ENCODE data around the gene ZNF653.
"Not testable (repeated sequence)": the region's sequence is repeated elsewhere in the genome, so short reads cannot be mapped to it uniquely, and the experiment has no call there.

ZNF653 gene

DNA sequence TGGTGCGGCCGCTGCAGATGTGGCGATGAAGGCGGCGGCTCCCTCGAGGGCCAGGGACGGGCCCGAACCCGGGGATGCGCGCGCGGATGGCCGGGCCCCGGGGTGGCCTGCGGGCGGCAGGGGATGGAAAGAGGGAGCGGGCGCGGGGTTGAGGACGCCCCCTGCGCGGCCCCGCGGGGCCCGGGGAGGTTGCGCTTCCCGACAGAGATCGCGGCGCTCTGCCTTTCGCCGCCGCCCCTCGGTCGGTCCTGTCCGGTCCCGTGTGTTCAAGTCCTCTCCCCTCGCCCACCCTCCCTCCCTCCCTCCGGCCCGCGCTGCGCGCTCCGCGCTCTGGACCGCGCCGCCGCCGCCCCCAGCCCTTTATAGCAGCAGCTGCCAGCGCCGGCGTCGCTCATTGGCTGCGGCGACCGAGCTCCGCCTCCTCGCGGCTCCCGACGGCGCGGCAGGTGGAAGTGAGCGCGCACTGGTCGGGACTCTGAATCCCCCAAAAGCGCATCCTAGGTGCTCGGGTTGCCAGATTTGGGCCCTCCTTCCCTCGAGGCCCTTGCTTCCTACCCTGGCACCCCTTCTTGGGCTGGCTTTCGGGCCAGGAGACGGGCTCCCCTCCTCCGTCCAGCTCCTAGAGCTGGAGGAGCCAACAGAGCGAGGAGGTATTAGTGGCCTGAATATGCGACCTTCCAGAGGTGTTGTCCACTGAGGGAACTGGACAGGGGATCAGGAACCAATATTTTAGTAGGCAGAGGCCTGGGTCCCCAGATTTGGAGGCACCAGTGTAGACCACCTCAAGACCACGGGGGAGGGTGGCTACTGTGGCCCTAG, 24.7 kb downstream of the ZNF653 start, which contains the start of gene ELAVL3:
Gene ELAVL3, minus strand, starts transcription at position 332 of the 819 bp plus-strand sequence. CDS start 438 bp downstream, outside the sequence.
- DNase-seq = no peak

DNA sequence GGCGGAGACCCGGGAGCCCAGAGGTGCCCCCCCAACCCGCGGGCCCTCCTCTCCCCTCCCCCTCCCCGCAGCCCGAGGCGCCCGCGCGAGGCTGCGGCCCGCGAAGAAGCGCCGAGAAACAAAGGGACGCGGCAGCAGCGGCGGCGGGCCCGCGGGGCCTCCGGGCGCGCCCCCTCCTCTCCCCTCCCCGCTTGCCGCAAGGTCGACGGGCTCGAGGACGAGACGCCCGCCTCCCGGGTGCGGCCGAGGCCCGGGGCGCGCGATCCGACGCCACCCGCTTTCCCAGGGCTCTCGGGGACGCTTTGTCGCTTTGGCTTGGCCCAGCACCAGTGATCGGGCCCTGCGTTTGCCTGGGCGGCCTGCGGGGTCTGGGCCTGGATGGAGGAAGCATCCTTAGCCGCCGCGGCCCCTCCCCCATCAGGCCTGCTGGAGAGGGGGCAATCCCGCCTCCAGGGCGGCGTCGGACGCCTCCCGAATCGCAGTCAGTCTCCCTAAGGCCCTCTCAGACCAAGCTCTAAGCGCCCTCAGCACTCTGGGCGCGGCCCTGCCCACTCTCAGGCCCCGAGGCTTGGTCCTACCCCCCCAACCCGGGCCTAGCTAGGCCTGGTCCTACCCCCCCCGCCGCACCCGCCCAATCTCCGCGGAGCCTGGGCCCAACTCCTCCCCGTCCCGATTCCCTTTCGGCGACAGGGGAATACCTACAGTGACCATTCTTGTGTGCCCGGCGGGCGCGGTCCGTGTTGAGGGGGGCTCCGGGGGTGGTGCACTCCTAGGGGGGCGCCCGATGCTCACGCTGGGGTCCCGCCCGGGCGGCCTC, 25.5 kb downstream of the ZNF653 start:
- no peak for DNase-seq

DNA sequence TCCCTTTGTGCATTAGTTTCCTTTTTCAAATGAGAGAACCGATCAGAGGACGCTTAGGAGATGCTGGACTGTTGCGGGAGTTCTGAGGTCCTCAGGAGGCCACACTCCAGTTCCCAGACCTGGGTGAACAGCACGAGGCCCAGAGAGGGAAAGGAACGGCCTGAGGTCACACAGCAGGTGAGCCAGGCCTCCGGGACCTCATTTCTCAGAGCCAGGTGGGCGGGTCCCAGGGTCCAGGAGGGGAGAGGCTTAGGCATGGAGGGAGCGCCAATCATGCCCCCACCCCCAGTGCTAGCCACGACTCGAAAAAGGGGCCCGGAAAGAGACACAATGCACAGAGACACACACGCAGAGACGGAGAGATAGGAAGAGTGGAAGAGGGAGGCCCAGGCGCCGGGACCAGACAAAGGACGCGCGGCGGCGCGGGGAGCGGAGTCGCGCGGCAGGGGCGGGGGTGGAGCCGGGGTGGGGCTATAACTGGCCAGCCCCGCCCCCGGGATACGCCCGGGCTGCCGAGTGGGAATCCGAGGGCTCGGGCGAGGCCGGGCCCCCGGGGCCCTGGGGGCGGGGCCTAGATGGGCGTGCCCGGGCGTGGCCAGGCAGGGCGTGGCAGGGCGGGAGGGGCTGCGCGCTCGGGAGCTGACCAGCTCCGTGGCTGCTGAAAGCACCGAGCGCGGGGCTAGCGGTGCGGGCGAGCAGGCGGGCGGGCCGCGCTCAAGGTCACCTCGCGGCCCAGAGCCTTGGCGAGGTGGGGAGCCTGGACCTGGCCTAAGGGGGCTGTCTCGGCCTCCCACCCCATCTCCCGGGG, 26.3 kb downstream of the ZNF653 start:
- peak; percentile 22 for DNase-seq

DNA sequence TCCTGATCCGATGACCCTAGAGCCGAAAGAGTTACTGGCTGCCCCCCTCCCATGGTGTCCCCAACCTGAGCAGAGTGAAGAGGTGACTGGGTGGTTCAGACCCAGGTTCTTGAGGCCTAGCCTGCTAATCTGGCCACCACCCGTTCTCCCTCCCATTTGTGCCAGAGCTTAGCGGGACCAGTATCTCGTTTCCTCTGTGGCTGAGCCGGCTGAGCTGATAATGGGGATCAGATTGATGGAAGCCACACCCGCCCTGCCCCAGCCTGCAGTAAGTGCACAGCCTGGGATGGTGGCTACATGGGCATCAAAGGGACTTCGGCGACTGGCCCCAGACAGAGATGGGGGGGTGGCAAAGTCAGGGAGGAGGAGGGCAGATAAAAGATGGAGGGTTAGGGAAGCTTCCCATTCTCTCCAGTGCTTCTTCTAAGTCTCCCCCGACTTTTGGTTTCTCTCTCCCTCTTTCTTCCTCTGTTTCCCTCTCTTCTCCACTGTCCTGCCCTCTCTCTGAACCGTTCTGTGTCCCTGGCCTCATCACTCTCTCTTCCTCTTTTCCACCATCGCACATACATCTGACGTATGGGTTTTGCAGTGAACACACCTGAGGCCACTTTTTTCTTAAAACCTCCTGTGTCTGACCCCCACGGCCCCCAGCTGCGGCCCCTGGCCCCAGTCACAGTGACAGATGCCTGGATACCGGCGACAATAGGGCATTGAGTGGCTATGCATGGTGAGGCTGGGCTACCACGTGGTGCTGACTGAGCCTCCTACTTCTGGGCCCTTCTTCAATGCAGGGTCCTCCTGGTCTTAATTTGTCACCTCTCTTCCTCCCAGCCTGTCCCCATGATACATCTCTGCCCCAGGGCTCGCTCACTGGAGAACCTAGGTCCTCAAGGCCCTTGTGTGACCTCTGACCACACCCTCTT, 27.2 kb downstream of the ZNF653 start:
- DNase-seq = no peak

DNA sequence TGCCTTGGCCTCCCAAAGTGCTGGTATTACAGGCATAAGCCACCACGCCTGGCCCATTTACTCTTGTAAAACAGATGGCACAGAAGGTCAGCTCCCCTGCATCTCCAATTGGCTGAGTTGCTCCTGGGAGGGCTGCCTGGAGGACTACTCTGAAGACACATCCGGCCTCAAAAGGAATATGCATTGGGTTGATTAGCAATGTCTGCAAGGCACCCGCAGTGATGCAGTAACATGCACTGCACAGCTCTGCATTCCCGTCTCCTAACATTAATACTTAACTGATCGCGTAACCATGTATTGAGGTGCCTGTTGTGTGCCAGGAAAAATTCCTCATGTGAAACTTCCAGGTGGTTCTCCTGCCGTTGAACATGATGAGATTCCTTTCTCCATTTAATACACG, 29.8 kb downstream of the ZNF653 start:
- no peak for DNase-seq

DNA sequence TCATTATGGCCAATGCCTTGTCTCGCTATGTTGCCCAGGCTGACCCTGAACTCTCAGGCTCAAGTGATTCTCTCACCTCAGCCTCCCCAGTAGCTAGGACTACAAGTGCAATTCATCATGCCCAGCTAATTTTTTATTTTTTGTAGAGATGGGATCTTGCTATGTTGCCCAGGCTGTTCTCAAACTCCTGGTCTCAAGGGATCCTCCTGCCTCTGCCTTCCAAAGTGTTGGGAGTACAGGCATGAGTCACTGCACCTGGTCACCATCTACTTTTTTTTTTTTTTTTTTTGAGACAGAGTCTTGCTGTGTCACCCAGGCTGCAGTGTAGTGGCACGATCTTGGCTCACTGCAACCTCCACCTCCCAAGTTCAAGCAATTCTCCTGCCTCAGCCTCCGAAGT, 30.3 kb downstream of the ZNF653 start:
- DNase-seq = not testable (repeated sequence)

DNA sequence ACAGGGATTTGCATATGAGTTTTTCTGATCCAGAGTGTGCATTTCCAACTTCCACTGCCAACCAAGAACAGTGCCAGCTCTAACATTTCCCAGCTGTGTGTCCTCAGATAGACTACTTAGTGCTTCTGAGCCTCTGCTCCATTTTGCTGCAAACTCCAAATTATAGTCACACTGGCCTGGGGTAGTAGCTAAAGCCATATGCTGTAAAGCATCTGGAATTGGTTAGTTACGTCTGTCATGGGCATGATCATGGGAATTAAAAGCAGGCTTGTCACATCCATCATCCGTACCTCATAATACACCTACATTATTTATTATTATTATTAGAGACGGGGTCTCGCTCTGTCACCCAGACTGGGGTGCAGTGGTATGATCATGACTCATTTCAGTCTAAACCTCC, 31.9 kb downstream of the ZNF653 start:
- no peak for DNase-seq

DNA sequence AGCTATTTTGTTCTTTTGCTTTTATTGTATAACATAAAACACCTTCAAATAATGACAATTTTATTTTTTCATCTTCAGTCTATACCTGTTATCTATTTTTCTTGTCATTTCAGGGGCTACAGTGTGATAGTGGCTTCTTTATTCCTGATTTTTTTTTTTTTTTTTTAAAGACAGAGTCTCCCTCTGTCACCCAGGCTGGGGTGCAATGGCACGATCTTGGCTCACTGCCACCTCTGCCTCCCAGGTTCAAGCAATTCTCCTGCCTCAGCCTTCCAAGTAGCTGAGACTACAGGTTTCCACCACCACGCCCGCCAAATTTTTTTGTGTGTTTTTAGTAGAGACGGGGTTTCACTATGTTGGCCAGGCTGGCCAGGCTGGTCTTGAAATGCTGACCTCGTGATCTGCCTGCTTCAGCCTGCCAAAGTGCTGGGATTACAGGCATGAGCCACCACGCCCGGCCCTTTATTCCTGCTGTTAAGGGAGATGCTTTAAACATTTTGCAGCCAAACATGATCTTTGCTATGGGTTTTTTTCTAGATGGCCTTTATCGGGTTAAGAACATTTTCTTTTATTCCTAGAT, 37.3 kb downstream of the ZNF653 start:
- not testable (repeated sequence) for DNase-seq

DNA sequence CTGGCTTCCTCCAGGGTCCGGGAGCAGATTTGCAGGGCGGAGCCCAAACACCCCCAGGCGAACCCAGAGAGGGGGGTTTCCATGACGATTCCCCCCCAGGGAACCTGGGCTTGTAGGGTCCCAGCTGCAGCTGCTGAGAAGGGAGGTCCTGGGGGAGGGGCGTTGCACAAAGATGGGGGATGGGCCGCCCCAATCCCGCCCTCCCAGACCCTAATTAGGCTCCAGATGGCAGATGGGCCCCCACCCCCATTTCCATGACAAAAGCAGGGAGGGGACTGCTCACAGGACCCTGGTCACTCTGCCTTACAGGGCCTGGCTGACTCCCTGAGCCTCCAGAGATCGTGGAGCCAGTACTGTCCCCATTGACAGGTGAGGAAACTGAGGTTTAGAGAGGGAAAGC, 40.0 kb downstream of the ZNF653 start:
- DNase-seq = no peak

DNA sequence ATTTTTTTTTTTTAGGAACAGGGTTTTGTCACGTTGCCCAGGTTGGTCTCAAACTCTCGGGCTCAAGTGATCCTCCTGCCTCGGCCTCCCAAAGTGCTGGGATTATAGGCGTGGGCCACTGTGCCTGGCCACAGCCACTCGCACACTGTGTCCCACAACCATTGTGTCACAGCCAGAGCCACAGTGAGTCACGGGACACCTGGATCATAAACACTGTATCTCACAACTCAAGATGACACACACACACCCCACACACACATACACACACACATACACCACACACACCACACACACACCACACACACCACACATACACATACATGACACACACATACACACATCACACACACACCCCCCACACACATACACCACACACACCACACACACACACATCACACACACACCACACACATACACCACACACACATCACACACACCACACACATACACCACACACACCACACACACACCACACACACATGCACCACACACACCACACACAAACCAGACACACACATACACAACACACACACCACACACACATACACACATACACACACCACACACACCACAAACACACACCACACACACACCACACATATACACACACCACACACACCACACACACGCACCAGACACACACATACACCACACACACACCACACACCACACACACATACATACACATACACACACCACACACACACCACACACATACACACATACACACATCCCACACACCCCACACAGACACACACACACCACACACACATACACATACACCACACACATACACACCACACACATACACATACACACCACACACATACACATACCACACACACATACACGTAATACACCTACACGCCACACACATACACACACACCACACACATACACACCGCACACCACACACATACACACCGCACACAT, 41.0 kb downstream of the ZNF653 start:
- DNase-seq = no peak

DNA sequence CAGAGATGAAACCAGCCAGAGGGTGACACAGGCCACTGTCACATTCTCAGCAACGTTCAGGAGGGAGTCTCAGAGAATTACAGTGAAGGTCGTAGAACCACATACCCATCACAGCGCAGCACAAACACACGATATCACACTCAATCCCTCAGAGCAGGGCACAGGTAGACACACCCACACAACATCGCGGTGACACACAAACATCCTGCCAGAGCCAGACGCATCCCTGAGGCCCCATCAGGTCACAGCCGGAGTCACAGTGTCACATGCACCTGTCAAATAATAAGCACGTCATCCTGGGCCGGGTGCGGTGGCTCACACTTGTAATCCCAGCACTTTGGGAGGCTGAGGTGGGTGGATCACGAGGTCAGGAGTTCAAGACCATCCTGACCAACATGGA, 42.2 kb downstream of the ZNF653 start:
- DNase-seq = peak; percentile 13

DNA sequence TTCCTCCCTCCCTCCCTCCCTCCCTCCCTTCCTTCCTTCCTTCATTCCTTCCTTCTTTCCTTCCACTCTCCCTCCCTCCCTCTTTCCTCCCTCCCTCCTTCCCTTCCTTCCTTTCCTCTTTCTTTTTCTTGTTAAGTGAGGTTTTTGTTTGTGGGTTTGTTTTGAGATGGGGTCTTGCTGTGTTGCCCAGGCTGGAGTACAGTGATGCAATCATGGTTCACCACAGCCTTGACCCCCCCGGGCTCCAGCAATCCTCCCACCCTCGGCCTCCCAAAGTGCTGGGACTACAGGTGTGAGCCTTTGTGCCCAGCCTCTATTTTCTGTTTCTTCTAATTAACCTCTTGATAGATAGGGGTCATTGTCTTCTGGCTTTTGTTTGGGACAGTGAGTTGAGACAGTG, 44.2 kb downstream of the ZNF653 start:
- no peak for DNase-seq

DNA sequence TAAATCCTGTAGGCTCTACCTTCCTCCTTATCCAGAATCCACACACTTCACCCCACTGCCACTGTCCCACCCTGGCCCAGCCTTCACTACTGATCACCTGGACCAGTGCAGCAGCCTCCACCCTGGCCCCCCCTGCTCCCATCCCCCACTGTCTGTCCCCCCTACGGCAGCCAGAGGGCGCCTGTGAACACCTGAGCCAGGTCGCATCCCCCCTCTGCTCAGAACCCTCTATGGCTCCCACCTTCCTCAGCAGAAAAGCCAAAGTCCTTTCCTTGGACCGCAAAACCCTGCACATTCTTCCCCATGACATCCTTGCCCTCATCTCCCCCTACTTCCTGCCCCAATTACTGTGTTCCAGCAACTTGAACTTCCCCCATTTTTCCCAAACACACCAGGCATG, 45.4 kb downstream of the ZNF653 start:
- peak; percentile 7 for DNase-seq

DNA sequence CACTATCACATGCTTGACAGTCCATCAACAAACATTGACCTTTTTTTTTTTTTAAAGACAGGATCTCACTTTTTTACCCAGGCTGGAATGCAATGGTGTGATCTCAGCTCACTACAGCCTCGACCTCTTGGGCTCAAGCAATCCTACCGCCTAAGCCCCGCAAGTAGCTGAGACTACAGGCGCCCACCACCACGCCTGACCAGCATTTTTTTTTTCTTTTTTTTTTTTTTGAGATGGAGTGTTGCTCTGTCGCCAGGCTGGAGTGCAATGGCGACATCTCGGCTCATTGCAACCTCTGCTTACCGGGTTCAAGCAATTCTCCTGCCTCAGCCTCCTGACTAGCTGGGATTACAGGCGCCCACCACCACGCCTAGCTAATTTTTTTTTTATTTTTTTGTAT, 46.7 kb downstream of the ZNF653 start:
- DNase-seq = not testable (repeated sequence)

DNA sequence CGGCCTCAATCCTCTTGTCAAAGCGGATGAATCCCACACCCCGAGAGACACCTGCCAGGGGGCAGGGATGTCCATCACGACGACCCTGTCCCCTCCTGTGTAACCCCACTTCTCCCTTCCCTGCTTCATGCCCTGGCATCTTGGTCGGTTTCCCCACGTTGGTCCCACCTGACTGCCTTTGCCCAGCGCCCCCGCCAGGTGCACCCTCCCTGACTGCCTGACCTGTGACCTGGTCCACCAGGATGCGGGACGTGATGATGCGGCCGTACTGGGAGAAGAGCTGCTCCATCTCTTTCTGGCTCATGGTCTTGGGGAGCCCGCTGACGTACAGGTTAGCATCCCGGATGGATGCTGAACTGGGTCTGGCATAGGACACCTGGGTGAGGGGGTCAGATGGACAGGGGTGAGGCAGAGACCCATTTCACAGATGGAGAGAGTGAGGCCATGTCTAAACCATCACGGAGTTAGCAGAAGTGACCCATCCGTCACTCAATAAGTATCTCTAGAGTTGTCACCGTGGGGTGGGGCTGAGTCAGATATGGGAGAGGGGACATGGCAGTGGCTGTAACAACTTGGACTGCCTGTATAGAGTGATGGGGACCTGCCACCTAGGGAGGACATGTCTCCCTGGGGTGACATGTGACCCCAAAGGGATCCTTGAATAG, 47.3 kb downstream of the ZNF653 start:
- no peak for DNase-seq

DNA sequence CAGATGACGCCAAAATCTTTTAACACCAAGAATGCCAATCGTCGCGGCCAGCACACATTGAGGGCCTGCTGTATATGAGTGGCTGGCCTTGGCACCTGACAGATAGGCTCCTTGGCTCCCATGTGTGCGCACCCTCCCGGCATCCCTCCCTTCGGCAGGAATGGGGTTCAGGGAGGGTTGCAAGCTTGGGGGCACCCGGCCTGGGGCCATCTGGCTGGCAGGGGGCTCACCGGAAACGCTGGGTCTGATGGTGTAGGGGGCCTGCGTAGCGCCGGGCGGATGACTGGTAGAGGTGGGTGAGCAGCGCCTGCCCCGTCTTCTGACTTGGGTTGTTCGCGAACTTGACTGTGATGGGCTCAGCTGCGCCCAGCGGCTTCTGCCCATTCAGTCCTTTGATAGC, 47.8 kb downstream of the ZNF653 start:
- no peak for DNase-seq

DNA sequence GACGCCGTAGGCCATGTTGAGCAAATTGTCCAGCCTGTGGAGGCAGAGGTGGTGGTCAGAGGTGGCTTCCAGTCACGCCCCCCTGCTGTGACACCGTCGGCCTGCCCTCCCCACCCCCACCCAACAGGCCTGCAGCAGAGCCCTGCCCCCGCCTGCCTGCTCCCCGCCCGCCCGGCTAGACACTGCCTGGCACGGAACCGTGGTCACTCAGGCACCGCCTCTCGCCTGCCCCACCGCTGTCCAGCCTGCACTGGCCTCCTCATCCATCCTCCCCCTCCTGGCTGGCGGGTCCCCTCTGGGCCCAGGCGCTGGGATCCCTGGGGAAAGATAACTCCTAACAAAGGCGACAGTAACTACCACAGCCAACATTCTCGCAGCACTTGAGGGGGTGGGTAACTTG, 48.5 kb downstream of the ZNF653 start:
- no peak for DNase-seq

DNA sequence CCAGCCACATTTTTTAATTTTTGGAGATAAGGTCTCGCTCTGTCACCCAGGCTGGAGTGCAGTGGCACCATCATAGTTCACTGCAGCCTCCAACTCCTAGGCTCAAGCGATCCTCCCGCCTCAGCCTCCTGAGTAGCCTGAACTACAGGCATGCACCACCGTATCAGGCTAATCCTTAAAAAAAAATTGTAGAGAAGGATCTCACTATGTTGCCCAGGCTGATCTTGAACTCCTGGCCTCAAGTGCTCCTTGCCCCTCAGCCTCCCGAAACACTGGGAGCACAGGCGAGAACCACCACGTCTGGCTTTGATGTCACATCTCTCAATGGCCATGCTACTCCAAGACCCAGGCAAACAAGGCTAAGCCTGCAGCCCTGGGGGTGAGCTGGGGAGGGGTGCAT, 49.0 kb downstream of the ZNF653 start:
- DNase-seq = no peak

DNA sequence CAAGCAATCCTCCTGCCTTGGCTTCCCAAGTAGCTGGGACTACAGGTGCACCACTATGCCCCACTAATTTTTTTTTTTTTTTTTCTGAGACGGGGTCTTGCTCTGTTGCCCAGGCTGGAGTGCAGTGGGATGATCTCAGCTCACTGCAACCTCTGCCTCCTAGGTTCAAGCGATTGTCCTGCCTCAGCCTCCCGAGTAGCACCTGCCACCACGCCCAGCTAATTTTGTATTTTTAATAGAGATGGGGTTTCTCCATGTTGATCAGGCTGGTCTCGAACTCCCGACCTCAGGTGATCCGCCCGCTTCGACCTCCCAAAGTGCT, 50.4 kb downstream of the ZNF653 start:
- not testable (repeated sequence) for DNase-seq

Measured in activated naive CD4-positive, alpha-beta T cell treated with Interleukin-2 at 50 U/mL for 16 hours (primary cell).